Stimulated activated CD4-positive, alpha-beta T cell treated with anti-CD3 and anti-CD28 coated beads, TNF-alpha, amount 100 ng/mL, for 4 hours (primary cell): ENCODE results near the gene CHURC1.

Experiments
- DNase-seq, 3 experiments: peaks; one replicate each; pipeline ENCODE4 v3.0.0-alpha.2; 2020; ENCODE audit warnings: low read depth in 3 of 3

The CHURC1 gene

GRCh38 chr14:64938972-64939816 lies 24.9 kb downstream of the CHURC1 start:
- no peak for DNase-seq

GRCh38 chr14:64939817-64940190 lies 25.5 kb downstream of the CHURC1 start:
- DNase-seq = no peak

- no peak for DNase-seq
Measured at GRCh38 chr14:64940336-64940910, 26.2 kb downstream of the CHURC1 start.

- no peak for DNase-seq
Measured at GRCh38 chr14:64942531-64943111, 28.4 kb downstream of the CHURC1 start, which contains the start of gene GPX2. Gene GPX2 (minus strand): TSS chr14:64942745. CDS start chr14:64942726, 19 bp downstream.

- no peak for DNase-seq
Measured at GRCh38 chr14:64943556-64943955, 29.3 kb downstream of the CHURC1 start.

- no peak for DNase-seq
Measured at GRCh38 chr14:64944041-64944440, 29.8 kb downstream of the CHURC1 start.

- DNase-seq = no peak
Measured at GRCh38 chr14:64944861-64945260, 30.6 kb downstream of the CHURC1 start.

GRCh38 chr14:64945431-64946178 lies 31.4 kb downstream of the CHURC1 start:
- no peak for DNase-seq

GRCh38 chr14:64946310-64947045 lies 32.2 kb downstream of the CHURC1 start:
- no peak for DNase-seq

- no peak for DNase-seq
Measured at GRCh38 chr14:64947710-64948611, 33.7 kb downstream of the CHURC1 start.

- DNase-seq = no peak
Measured at GRCh38 chr14:64948612-64949210, 34.5 kb downstream of the CHURC1 start.

- DNase-seq = no peak
Measured at GRCh38 chr14:64950889-64951288, 36.6 kb downstream of the CHURC1 start.

GRCh38 chr14:64951291-64951690 lies 37.0 kb downstream of the CHURC1 start:
- no peak for DNase-seq

- DNase-seq = no peak
Measured at GRCh38 chr14:64951724-64952123, 37.5 kb downstream of the CHURC1 start.

- no peak for DNase-seq
Measured at GRCh38 chr14:64952598-64953309, 38.5 kb downstream of the CHURC1 start.

- no peak for DNase-seq
Measured at GRCh38 chr14:64953310-64953654, 39.0 kb downstream of the CHURC1 start.

GRCh38 chr14:64953661-64954060 lies 39.4 kb downstream of the CHURC1 start:
- DNase-seq = no peak

GRCh38 chr14:64954491-64955240 lies 40.4 kb downstream of the CHURC1 start:
- DNase-seq = no peak

GRCh38 chr14:64955297-64955696 lies 41.0 kb downstream of the CHURC1 start:
- no peak for DNase-seq
